ENCODE data around the gene C1orf216. TPM values are rescaled to one million over a fixed set of nuclear protein-coding genes. Genes with fewer than 3 reads are reported as not detected.

Gene C1orf216
- total RNA-seq, 4 donors from 2014 or later = 23.6 to 35.4 (median 25.2) TPM

DNA sequence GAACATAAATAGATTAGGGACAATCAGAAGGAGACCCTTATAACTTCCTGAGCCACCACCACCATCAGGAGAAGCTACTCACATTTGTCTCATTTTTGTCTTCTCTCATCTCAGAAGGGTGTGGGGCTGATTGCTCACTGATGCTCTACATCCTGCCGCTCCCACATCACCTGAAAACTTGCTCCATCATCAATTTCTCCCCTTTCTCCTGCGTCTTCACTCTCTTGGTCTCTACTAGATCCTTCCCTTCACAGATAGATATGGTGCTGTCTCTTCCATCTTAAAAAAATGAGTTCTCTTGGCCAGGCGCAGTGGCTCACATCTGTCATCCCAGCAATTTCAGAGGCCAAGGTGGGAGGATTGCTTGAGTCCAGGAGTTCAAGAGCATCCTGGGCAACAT lies 38.4 kb downstream of the C1orf216 start:
- TF ChIP-seq EP300 (IDR thresholded peaks at IDR 0.05) = no peak
- TF ChIP-seq POLR2AphosphoS5 (IDR thresholded peaks at IDR 0.05) = no peak
- TF ChIP-seq POLR2A (IDR thresholded peaks at IDR 0.05) = no peak
- TF ChIP-seq, protein P1, sequence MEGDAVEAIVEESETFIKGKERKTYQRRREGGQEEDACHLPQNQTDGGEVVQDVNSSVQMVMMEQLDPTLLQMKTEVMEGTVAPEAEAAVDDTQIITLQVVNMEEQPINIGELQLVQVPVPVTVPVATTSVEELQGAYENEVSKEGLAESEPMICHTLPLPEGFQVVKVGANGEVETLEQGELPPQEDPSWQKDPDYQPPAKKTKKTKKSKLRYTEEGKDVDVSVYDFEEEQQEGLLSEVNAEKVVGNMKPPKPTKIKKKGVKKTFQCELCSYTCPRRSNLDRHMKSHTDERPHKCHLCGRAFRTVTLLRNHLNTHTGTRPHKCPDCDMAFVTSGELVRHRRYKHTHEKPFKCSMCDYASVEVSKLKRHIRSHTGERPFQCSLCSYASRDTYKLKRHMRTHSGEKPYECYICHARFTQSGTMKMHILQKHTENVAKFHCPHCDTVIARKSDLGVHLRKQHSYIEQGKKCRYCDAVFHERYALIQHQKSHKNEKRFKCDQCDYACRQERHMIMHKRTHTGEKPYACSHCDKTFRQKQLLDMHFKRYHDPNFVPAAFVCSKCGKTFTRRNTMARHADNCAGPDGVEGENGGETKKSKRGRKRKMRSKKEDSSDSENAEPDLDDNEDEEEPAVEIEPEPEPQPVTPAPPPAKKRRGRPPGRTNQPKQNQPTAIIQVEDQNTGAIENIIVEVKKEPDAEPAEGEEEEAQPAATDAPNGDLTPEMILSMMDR (IDR thresholded peaks at IDR 0.05) = no peak
- peaks cover 25% of the 10 kb centered on the region for H3K27me3 ChIP-seq
- no peak for ATAC-seq
- no peak overlapping the region for H3K27ac ChIP-seq
- H3K9me3 ChIP-seq = no peaks in the 10 kb centered on the region
- WGBS, 2 donors (ENCODE audit: low coverage in 1 of 2) = 80 to 86% methylated on average over 1 to 3 of the region's 3 CpGs
- no peak overlapping the region for H3K4me3 ChIP-seq
- no peaks in the 10 kb centered on the region for H3K36me3 ChIP-seq
- no peaks in the 10 kb centered on the region for H3K4me1 ChIP-seq

DNA sequence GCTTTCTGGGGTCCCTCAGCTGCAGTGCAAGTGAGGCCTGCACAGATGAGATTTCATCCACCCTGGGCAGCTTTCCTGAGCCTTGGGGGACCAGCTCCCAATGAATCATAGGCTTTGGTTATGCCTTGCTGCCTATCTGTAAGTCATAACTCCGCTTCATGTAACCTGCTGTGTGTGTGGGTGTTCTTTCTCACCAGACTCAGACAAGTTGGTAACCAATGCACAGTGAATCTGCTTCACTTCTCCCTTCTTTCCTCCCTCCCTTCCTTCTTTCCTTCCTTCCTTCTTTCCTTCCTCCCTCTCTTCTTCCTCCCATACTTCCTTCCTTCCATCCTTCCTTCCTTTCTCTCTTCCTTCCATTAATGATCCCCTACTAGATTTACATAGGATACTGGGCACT lies 42.9 kb downstream of the C1orf216 start:
- no peak for ATAC-seq
- Histone ChIP-seq H3K4me1 (no peaks in the 10 kb centered on the region), H3K36me3 (no peaks in the 10 kb centered on the region), H3K4me3 (no peak overlapping the region), H3K27me3 (peaks cover 46% of the 10 kb centered on the region), H3K9me3 (no peaks in the 10 kb centered on the region), H3K27ac (no peak overlapping the region)
- TF ChIP-seq POLR2A (IDR thresholded peaks at IDR 0.05) (no peak), POLR2AphosphoS5 (IDR thresholded peaks at IDR 0.05) (no peak), EP300 (IDR thresholded peaks at IDR 0.05) (no peak)
- TF ChIP-seq, protein P1 (IDR thresholded peaks at IDR 0.05) = no peak
- 60 to 100% methylated on average over 1 of the region's 1 CpG for WGBS, 2 donors (ENCODE audit: low coverage in 1 of 2)

DNA sequence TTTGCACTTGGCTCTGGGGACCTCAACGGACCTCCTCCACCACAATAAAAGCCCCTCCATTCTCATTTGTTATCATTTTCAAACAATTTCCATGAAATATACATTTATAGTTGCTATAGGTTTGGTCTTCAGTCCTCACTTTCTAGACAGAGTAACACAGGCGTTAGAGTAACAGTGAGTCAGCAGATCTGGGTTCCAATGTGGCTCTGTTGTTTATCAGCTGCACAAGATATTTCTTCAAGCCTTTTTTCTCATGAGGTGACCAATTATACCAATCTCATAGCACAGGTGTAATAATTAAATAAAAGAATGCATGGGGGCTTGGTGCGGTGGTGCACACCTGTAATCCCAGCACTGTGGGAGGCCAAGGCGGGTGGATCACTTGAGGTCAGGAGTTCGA lies 44.6 kb downstream of the C1orf216 start:
- WGBS, 2 donors (ENCODE audit: low coverage in 1 of 2) = 76 to 77% methylated on average over 5 of the region's 5 CpGs
- Histone ChIP-seq H3K36me3 (no peaks in the 10 kb centered on the region), H3K27ac (no peak overlapping the region), H3K4me1 (no peaks in the 10 kb centered on the region), H3K4me3 (no peak overlapping the region), H3K27me3 (peaks cover 39% of the 10 kb centered on the region), H3K9me3 (no peaks in the 10 kb centered on the region)
- no peak for ATAC-seq
- TF ChIP-seq POLR2AphosphoS5 (IDR thresholded peaks at IDR 0.05) = no peak
- no peak for TF ChIP-seq EP300 (IDR thresholded peaks at IDR 0.05)
- TF ChIP-seq, protein P1 (IDR thresholded peaks at IDR 0.05) = no peak
- TF ChIP-seq POLR2A (IDR thresholded peaks at IDR 0.05) = no peak

DNA sequence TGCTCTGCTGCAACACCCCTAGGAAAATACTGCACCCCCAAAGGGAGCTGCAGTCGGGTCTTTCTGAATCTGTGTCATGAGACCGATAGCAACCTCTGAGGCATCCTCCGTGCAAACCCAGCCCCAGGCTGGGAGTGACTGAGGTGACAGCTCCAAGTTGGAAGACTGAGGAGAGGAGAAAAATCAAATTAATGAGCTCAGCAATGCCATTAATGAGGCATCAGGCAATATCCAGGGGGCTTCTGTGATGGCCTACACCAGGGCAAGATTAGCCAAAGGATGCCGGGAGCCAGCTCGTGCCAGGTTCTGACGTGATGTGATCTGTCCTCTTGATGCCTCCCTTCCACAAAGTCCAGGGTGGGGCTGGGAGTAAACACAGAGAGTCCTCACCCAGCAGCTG lies 46.6 kb downstream of the C1orf216 start:
- no peak for ATAC-seq
- Histone ChIP-seq H3K27me3 (peaks cover 29% of the 10 kb centered on the region), H3K9me3 (no peaks in the 10 kb centered on the region), H3K27ac (no peak overlapping the region), H3K36me3 (no peaks in the 10 kb centered on the region), H3K4me1 (no peaks in the 10 kb centered on the region), H3K4me3 (no peak overlapping the region)
- WGBS, 2 donors (ENCODE audit: low coverage in 1 of 2) = 82 to 88% methylated on average over 2 to 4 of the region's 6 CpGs
- no peak for TF ChIP-seq EP300 (IDR thresholded peaks at IDR 0.05)
- TF ChIP-seq, protein P1 (IDR thresholded peaks at IDR 0.05) = no peak

DNA sequence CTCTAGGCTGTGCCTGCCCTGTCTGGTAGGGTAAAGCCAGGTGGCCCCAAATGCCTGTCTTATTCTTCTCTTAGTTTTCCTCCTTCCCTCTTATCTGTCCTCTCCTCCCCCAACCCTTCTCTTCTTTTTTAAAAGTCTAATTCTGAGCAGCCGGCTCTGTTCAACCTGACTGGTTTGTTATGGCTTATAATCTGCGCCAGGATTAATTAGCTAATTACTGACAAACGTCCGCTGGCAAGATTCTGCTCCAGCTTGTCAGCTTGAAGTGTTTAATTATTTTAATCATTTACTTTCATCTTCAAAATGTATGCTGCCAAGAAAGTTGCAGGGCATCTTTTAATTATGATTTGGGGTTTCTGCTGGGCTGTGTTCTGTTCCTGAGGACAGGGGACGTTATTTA lies 50.2 kb downstream of the C1orf216 start:
- TF ChIP-seq POLR2A (IDR thresholded peaks at IDR 0.05) = no peak
- TF ChIP-seq EP300 (IDR thresholded peaks at IDR 0.05) = no peak
- TF ChIP-seq, protein P1 (IDR thresholded peaks at IDR 0.05) = no peak
- TF ChIP-seq POLR2AphosphoS5 (IDR thresholded peaks at IDR 0.05) = no peak
- no peaks in the 10 kb centered on the region for H3K9me3 ChIP-seq
- peaks cover 52% of the 10 kb centered on the region for H3K27me3 ChIP-seq
- H3K27ac ChIP-seq = no peak overlapping the region
- no peaks in the 10 kb centered on the region for H3K36me3 ChIP-seq
- no peak overlapping the region for H3K4me3 ChIP-seq
- 54 to 62% methylated on average over 5 of the region's 5 CpGs for WGBS, 2 donors (ENCODE audit: low coverage in 1 of 2)
- no peaks in the 10 kb centered on the region for H3K4me1 ChIP-seq
- ATAC-seq = no peak
